Activated CD4-positive, alpha-beta T cell treated with anti-CD3 and anti-CD28 coated beads, Interleukin-2, amount 10 ng/mL, durations not matched to agents 24 days and 14 days (primary cell): ENCODE results near the gene RNU6-9. TPM values are rescaled to one million over a fixed set of nuclear protein-coding genes. Genes with fewer than 3 reads are reported as not detected.

Experiments used
- DNase-seq: peaks from one replicate; pipeline ENCODE4 v3.0.0; 2022
- H3K27ac Mint-ChIP-seq: one replicate; pipeline ENCODE4 v1.8.0; 2022; ENCODE audit warnings: mild to moderate bottlenecking, mixed read lengths
- H3K27me3 Mint-ChIP-seq: one replicate; pipeline ENCODE4 v1.8.0; 2022; ENCODE audit warnings: mixed read lengths
- H3K36me3 Mint-ChIP-seq: one replicate; pipeline ENCODE4 v1.8.0; 2022; ENCODE audit warnings: low read depth, mild to moderate bottlenecking, mixed read lengths
- H3K4me1 Mint-ChIP-seq: one replicate; pipeline ENCODE4 v1.8.0; 2021; ENCODE audit warnings: mixed read lengths
- H3K4me3 Mint-ChIP-seq: one replicate; pipeline ENCODE4 v1.8.0; 2022; ENCODE audit warnings: mild to moderate bottlenecking, moderate library complexity, mixed read lengths
- H3K9me3 Mint-ChIP-seq: one replicate; pipeline ENCODE4 v1.8.0; 2021; ENCODE audit warnings: mixed read lengths
- intact Hi-C: fragments of 100-400 bp; cut with micrococcal nuclease; formaldehyde crosslinking; loops from one replicate; pipeline ENCODE4 v1.15.1; 2023
- total RNA-seq: library from RNA; stranded (reverse); gene quantifications from 2 replicates; pipeline ENCODE4 v1.2.3, GENCODE V29; 2022

RNU6-9 gene
- total RNA-seq, 1 donor from 2014 or later, result not detected

DNA sequence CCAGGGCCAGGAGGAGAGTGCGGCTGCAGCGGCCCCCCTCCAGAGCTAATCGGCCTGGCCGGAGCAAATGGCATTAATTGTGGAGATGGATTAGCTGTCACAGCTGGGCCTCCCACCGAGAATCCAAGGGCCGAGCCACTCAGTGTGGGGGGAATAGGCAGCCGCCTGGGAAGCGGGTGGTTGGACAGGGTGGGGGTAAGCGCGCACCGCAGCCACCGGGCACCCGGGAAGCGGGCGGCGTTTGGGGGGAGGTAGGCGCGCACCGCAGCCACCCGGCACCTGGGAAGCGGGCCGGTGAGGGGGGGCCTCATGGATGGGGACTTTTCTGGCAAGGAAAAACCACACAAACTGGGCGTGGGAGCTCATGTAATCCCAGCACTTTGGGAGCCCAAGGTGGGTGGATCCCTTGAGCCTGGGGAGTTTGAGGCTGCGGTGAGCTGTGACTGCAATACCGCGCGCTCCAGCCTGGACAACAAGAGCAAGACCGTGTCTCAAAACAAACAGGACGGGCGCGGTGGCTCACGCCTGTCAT, 10.0 kb downstream of the RNU6-9 start:
- H3K27ac Mint-ChIP-seq, result no peak overlapping the region
- peaks cover 19% of the 10 kb centered on the region for H3K36me3 Mint-ChIP-seq
- no peak for DNase-seq
- peaks cover 22% of the 10 kb centered on the region for H3K4me1 Mint-ChIP-seq
- H3K4me3 Mint-ChIP-seq, result no peak overlapping the region
- H3K27me3 Mint-ChIP-seq, result no peaks in the 10 kb centered on the region
- intact Hi-C loops, result no loop called here
- H3K9me3 Mint-ChIP-seq, result no peaks in the 10 kb centered on the region

DNA sequence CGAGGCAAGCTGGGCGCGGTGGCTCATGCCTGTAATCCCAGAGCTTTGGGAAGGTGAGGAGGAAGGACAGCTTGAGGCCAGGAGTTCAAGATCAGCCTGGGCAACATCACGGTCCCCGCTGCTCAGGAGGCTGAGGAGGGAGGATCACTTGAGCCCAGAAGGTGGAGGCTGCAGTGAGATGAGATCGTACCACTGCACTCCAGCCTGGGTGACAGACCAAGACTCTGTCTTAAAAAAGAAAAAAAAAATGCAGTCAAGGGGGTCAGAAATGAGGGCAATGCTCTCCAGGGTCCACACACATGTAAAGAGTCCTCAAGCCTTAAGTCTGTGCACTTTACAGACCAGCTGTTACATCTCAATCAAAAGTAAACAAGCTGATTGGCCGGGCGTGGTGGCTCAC, 11.3 kb downstream of the RNU6-9 start:
- Mint-ChIP-seq H3K4me1 (peaks cover 33% of the 10 kb centered on the region), H3K4me3 (no peak overlapping the region), H3K9me3 (no peaks in the 10 kb centered on the region), H3K27me3 (no peaks in the 10 kb centered on the region), H3K36me3 (peaks cover 19% of the 10 kb centered on the region), H3K27ac (no peak overlapping the region)
- no peak for DNase-seq
- intact Hi-C loops, result no loop called here

DNA sequence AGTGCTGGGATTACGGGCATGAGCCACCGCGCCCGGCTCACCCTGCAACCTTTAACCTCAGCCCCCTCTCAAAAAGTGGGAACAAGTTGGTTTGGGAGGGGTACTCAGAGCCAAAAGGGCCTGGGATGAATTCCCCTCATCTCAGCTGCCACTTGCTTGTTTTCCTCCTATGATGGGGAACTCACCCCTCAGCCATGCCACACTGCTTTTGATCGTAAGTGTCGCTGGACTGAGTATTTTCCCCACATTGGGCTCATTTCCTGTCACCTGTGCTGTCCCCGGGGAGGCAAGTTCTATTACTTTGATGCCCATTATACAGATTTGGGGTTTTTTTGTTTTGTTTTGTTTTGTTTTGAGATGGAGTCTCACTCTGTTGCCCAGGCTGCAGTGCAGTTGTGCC, 13.2 kb downstream of the RNU6-9 start:
- Mint-ChIP-seq H3K27me3 (no peaks in the 10 kb centered on the region), H3K4me1 (peaks cover 40% of the 10 kb centered on the region), H3K9me3 (no peaks in the 10 kb centered on the region), H3K4me3 (no peak overlapping the region), H3K27ac (peak overlapping the region; percentile 66), H3K36me3 (peaks cover 15% of the 10 kb centered on the region)
- intact Hi-C loops, result no loop called here
- peak; percentile 73 for DNase-seq

DNA sequence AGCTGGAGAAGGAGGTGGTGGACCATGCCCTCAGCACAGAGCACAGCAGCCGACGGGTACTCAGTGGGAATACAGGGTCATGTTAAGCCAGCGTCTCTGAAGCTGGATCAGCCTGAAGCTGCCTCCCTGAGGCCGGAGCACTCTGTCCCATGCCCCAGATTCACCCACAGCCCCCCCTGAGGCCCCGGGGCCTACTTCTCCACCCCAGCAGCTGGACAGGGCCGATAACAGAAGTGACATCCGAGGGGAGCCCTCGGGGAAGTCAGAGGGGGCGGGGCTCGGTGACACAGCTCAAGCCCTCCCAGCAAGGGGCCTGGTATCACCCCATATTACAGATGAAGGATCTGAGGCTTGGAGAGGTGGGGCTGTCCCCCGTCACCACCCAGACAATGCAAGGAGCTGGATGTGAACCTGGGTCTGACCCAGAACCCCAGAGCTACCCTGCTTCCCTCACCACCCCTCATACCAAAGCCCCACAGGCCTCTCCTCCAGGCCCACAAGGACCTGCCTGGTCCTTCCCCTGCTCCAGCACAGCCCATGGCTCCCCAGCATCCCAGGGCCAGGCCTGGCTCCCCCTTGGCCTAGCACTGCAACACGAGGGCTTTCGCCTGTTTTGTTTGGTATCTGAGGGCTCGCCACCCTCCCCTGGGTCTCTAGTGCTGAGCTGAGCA, 14.0 kb downstream of the RNU6-9 start:
- intact Hi-C loops, result no loop called here
- Mint-ChIP-seq H3K4me3 (peak overlapping the region; percentile 12), H3K4me1 (peaks cover 40% of the 10 kb centered on the region), H3K9me3 (no peaks in the 10 kb centered on the region), H3K27ac (peak overlapping the region; percentile 66), H3K36me3 (peaks cover 15% of the 10 kb centered on the region), H3K27me3 (no peaks in the 10 kb centered on the region)
- DNase-seq, result peak; percentile 69

DNA sequence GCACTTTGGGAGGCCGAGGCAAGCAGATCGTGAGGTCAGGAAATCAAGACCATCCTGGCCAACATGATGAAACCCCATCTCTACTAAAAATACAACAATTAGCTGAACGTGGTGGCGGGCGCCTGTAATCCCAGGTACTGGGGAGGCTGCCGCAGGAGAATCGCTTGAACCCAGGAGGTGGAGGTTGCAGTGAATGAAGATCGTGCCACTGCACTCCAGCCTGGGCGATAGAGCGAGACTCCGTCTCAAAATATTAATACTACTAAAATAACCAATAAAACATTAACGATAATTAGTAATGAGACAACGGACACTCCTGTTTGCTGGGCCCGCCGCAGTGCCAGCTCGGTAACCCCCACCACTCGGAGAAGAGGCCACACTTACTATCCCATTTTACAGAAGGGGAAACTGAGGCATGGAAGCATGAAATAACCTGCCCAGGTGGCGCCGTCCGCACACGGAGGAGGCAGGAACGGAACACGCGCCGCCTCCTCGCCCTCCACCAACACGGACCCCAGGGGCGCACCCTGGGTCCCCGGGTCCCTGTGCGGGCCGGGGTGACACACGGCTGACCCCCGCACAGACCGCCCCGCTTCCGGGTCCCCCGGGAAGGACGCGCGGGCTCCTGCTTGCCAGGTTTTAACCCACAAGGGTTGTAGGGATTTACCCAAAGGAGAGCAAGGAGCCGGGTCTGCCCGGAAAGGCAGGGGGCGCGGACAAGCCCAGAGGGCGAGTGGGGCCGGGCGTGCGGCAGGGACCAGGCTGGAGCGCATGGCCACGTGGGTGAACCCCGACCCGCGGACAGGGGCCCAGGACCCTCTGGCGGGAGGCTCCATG, 18.1 kb downstream of the RNU6-9 start:
- H3K9me3 Mint-ChIP-seq, result no peaks in the 10 kb centered on the region
- peaks cover 39% of the 10 kb centered on the region for H3K4me1 Mint-ChIP-seq
- H3K27ac Mint-ChIP-seq, result peak overlapping the region; percentile 58
- intact Hi-C loops, result no loop called here
- no peak for DNase-seq
- no peaks in the 10 kb centered on the region for H3K27me3 Mint-ChIP-seq
- H3K4me3 Mint-ChIP-seq, result peak overlapping the region; percentile 66
- H3K36me3 Mint-ChIP-seq, result peaks cover 10% of the 10 kb centered on the region

DNA sequence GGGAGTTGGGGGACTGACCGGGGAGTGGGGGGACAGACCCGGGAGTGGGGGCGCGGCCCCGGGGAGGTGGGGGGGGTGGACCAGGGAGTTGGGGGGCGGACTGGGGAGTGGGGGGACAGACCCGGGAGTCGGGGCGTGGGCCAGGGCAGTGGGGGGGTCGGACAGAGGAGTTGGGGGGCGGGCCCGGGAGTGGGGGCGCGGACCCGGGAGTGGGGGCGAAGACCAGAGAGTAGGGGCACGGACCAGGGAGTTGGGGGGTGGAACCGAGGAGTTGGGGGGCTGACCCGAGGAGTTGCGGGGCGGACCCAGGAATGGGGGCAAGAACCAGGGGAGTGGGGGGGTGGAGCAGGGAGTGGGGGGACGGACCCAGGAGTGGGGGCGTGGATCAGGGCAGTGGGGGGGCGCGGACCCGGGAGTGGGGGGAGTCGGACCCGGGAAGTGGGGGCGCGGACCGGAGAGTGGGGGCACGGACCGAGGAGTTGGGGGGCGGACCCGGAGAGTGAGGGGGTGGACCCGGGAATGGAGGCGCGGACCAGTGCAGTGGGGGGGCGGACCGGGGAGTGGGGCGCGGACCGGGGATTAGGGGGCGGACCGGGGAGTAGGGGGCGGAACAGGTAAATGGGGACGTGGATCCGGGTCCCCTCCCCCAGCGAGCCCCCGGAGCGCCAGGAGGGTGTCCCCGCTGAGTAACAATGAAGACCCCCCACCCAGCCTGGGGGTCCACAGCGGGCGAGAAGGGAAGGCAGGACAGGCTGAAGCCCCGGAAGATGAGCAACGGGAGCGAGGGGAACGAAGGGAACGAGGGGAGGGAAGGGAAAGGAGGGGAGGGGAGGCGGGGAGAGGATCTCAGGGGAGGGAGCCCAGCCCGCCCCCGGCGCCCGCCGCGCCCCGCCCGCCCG, 19.1 kb downstream of the RNU6-9 start:
- peak; percentile 80 for DNase-seq
- H3K27ac Mint-ChIP-seq, result peak overlapping the region; percentile 89
- no peaks in the 10 kb centered on the region for H3K9me3 Mint-ChIP-seq
- H3K4me3 Mint-ChIP-seq, result peak overlapping the region; percentile 85
- H3K36me3 Mint-ChIP-seq, result peaks cover 8% of the 10 kb centered on the region
- peaks cover 29% of the 10 kb centered on the region for H3K4me1 Mint-ChIP-seq
- no peaks in the 10 kb centered on the region for H3K27me3 Mint-ChIP-seq
- intact Hi-C loops, result no loop called here

DNA sequence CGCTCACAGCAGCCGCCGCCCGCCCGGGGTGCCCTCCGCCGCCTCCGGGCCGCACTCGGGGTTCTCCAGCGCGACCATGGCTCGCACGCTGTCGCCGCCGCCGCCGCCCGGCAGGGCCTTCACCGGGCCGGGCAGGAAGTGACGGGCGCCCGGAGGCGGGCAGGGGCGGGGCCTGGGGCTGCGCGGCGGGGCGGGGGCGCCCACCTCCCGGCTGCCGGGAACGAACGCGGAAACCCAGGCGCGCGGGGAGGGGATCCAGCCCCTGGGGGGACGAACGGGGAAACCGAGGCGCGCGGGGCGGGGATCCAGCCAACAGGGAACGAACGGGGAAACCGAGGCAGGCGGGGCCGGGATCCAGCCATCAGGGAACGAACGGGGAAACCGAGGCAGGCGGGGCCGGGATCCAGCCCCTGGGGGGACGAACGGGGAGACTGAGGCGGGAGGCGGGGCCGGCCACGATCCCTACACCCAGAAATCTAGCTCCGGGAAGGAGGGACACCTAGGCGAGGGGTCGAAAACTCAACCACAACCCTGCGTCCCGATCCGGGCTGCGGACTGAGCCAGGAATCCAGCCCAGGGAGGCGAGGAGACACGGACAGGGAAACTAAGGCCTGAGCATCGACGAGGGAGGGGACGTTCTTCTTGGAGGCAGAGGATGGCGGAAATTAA, 19.9 kb downstream of the RNU6-9 start, which contains the start of gene R3HDM4:
TSS of gene R3HDM4 (minus strand) at position 140 of the 669 bp plus-strand sequence. CDS start at position 78, 62 bp downstream.
- DNase-seq, result peak; percentile 97
- H3K4me3 Mint-ChIP-seq, result peak within 1 kb of the TSS; percentile 85
- peaks cover 2% of the 10 kb centered on the region for H3K27me3 Mint-ChIP-seq
- no peaks in the 10 kb centered on the region for H3K9me3 Mint-ChIP-seq
- H3K36me3 Mint-ChIP-seq, result peaks cover 8% of the 10 kb centered on the region
- H3K4me1 Mint-ChIP-seq, result peaks cover 26% of the 10 kb centered on the region
- intact Hi-C loops, result no loop called here
- H3K27ac Mint-ChIP-seq, result peak within 1 kb of the TSS; percentile 89

DNA sequence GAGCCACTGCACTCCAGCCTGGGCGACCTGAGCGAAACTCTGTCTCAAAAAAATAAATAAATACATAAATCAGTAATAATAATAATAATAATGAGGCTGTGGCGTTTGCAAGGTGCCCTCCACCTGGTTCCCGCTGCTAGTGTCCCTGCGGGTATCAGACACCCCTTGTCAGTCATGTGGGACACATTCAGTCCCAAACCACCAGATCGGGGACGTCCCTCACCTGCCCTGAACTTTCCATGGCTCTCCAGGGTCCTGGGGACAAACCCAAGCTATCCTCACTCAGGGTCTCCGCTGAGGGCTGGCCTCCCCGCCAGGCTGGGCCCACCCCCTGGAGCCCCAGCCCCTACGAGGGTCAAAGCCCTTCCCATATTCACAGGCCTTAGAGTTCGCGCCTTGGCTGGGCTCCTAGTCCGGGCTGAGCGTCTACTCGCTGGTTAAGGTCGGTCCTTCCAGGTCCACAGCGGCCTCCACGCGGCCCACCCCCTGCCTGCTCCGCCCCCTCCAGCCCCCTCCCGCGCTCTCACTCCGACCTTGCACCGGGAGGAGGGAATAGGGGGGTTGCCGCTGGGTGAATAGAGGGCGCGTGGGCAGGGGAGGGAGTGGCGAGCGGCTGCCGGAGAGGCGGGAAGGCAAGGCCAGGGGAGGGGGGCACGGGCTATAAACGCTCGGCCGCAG, 23.5 kb downstream of the RNU6-9 start:
- peak; percentile 66 for DNase-seq
- peaks cover 1% of the 10 kb centered on the region for H3K36me3 Mint-ChIP-seq
- H3K4me1 Mint-ChIP-seq, result peaks cover 15% of the 10 kb centered on the region
- intact Hi-C loops, result no loop called here
- peaks cover 2% of the 10 kb centered on the region for H3K27me3 Mint-ChIP-seq
- no peak overlapping the region for H3K27ac Mint-ChIP-seq
- H3K4me3 Mint-ChIP-seq, result peak overlapping the region; percentile 23
- no peaks in the 10 kb centered on the region for H3K9me3 Mint-ChIP-seq

DNA sequence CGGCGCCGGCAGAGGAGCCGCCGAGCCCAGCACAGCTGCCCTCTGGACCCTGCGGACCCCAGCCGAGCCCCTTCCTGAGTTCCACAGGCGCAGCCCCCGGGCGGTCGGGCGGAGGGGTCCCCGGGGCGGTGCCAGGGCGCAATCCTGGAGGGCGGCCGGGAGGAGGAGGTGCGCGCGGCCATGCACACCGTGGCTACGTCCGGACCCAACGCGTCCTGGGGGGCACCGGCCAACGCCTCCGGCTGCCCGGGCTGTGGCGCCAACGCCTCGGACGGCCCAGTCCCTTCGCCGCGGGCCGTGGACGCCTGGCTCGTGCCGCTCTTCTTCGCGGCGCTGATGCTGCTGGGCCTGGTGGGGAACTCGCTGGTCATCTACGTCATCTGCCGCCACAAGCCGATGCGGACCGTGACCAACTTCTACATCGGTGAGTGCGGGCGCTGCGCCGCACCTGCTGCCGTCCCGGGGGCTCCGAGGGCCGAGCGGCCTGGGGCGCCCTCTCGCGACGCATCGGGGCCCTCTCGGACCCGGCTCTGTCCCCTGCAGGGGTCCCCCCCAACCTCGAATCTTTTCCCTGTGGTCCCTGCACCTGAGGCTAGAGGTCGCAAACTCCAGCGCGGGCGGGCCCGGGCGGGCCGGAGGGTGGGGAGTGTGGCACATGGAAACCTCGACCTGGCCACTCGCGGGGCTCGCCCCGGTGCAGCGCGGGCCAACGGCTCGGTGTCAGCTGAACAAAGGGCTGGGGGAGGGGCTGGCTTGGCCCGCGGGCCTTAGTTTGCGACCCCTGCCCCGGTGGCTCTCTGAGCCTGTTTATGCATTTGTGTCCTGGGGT, 24.3 kb downstream of the RNU6-9 start, which contains the start of gene KISS1R:
TSS of gene KISS1R (plus strand) at position 11 of the 829 bp plus-strand sequence. CDS start at position 181, 170 bp downstream.
- H3K9me3 Mint-ChIP-seq, result no peaks in the 10 kb centered on the region
- H3K4me3 Mint-ChIP-seq, result peak within 1 kb of the TSS; percentile 80
- intact Hi-C loops, result no loop called here
- peaks cover 1% of the 10 kb centered on the region for H3K36me3 Mint-ChIP-seq
- H3K27me3 Mint-ChIP-seq, result peaks cover 2% of the 10 kb centered on the region
- H3K27ac Mint-ChIP-seq, result peak within 1 kb of the TSS; percentile 74
- DNase-seq, result peak; percentile 84
- peaks cover 17% of the 10 kb centered on the region for H3K4me1 Mint-ChIP-seq

DNA sequence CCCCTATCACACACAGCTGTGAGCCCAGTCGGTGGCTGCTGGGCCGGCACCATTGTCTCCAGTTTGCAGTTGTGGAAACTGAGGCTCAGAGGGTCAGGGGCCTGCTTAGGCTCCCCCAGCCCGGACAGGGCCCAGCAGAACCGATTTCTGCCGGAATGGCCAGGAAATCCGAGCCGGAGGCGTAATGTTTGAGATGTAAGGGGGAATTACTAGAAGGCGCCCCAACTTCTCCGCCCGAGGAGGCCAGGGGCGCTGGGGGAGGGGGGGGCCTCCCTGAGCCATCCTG, 24.8 kb downstream of the RNU6-9 start:
- Mint-ChIP-seq H3K4me1 (peaks cover 17% of the 10 kb centered on the region), H3K9me3 (no peaks in the 10 kb centered on the region), H3K36me3 (peaks cover 1% of the 10 kb centered on the region), H3K4me3 (peak overlapping the region; percentile 80), H3K27ac (peak overlapping the region; percentile 74), H3K27me3 (peaks cover 2% of the 10 kb centered on the region)
- intact Hi-C loops, result no loop called here
- no peak for DNase-seq

DNA sequence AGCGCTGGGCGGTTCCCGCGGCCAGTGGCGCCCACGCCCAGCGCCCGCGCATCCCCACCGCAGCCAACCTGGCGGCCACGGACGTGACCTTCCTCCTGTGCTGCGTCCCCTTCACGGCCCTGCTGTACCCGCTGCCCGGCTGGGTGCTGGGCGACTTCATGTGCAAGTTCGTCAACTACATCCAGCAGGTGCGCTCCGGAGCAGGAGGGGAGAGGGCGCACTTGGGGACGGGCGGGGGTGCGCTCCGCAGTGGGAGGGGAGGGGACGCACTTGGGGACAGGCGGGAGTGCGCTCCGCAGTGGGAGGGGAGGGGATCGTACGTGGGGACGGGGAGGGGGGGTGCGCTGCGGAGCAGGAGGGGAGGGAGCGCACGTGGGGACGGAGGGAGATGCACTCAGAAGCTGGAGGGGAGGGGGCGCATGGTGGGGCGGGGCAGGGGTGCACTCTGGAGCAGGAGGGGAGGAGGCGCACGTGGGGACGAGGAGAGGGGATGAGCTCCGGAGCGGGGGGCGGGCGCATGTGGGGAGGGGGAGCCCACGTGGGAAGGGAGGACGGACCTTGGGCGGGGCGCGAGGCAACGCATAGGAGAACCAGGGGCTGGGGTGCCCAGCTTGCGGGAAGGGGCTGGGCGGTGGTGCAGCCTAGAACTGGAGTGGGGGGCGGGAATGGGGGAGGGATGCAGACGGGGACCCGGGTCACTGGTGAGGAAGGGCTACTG, 25.4 kb downstream of the RNU6-9 start:
- Mint-ChIP-seq H3K4me3 (peak overlapping the region; percentile 75), H3K36me3 (peaks cover 1% of the 10 kb centered on the region), H3K27me3 (peaks cover 2% of the 10 kb centered on the region), H3K9me3 (no peaks in the 10 kb centered on the region), H3K4me1 (peaks cover 17% of the 10 kb centered on the region), H3K27ac (peak overlapping the region; percentile 73)
- peak; percentile 77 for DNase-seq
- intact Hi-C loops, result no loop called here
